ENCODE measurements around the gene SOX8. TPM values are rescaled to one million over a fixed set of nuclear protein-coding genes. Genes with fewer than 3 reads are reported as not detected.

Gene SOX8
- polyA plus RNA-seq, 3 donors = not detected

DNA sequence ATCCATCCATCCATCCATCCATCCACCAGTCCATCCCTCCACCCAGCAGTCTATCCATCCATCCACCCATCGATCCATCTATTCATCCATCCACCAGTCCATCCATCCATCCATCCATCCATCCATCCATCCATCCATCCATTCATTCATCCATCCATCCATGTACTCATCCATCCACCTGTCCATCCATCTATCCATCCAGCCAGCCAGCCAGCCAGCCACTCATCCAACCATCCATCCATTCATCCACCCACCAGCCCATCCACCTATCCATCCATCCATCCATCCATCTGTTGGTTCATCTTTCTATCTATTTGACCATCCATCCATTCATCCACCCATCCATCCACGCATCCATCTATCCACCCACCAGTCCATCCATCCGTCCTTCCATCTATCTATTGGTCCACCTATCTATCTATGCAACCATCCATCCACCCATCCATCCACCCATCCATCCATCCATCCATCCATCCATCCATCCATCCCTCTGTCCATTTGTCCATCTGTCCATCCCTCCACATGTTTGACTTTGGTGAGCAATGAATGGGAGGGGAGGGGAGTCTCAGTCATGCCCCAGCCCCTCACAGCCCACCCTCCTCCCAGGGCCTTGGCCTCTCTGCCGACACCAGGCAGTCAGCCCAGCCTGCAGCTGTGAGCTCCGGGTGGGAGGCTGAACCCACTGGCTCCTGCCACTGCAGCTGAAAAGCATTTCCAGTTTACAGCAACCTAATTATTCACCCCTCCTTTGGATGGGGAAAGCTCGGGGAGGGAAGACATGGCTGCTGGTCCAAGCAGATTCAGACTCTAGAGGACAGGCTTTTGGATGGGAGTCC, 52.9 kb downstream of the SOX8 start:
- no peak for TF ChIP-seq CTCF (IDR thresholded peaks at IDR 0.05)
- Histone ChIP-seq H3K4me3 (replicated peaks in 1 of 3; ENCODE audit: low read depth in 2 of 3, low read length in 3 of 3) (no peak overlapping the region), H3K9ac (ENCODE audit: insufficient read depth, low read length, poor library complexity, severe bottlenecking) (no peak overlapping the region), H3K79me2 (ENCODE audit: insufficient read depth, low read length) (no peaks in the 10 kb centered on the region), H2AFZ (ENCODE audit: insufficient read depth, low read depth, low read length, poor library complexity, severe bottlenecking) (no peak overlapping the region), H3K4me1 (ENCODE audit: control insufficient read depth in 1 of 2, insufficient read depth in 2 of 2, low read length in 2 of 2) (no peaks in the 10 kb centered on the region), H4K20me1 (ENCODE audit: insufficient read depth, low read length) (no peaks in the 10 kb centered on the region), H3K36me3 (replicated peaks in 1 of 2; ENCODE audit: control insufficient read depth in 1 of 2, insufficient read depth in 2 of 2, low read length in 2 of 2) (no peaks in the 10 kb centered on the region), H3K4me2 (replicated peaks; ENCODE audit: extremely low read depth, low read length, poor library complexity, severe bottlenecking) (no peak overlapping the region), H3K27me3 (ENCODE audit: control insufficient read depth in 2 of 2, insufficient read depth in 2 of 2, low read length in 2 of 2) (peaks cover 0 to under 1% of the 10 kb centered on the region in 2 donors), H3K9me3 (replicated peaks in 1 of 2; ENCODE audit: control insufficient read depth in 1 of 2, insufficient read depth in 1 of 2, low read length in 2 of 2) (no peaks in the 10 kb centered on the region), H3K27ac (ENCODE audit: low read depth in 1 of 2, low read length in 2 of 2) (no peak overlapping the region)
- no peak for DNase-seq
- no peak overlapping the region for H3K4me3 Mint-ChIP-seq
- H3K27me3 Mint-ChIP-seq (ENCODE audit: low read depth in 3 of 3) = peaks cover 4 to 9% (median 7%) of the 10 kb centered on the region in 3 donors
- H3K4me1 Mint-ChIP-seq = no peaks in the 10 kb centered on the region
- WGBS (ENCODE audit: insufficient coverage) = 97% methylated on average over 3 of the region's 6 CpGs
- no peaks in the 10 kb centered on the region for H3K36me3 Mint-ChIP-seq
- no peaks in the 10 kb centered on the region for H3K9me3 Mint-ChIP-seq
- H3K27ac Mint-ChIP-seq = no peak overlapping the region
- intact Hi-C loops (cut with micrococcal nuclease) = no loop called here

GRCh38 chr16:1035066-1035415, 53.5 kb downstream of the SOX8 start:
- no peak overlapping the region for H2AFZ ChIP-seq (ENCODE audit: insufficient read depth, low read depth, low read length, poor library complexity, severe bottlenecking)
- H3K27ac ChIP-seq (ENCODE audit: low read depth in 1 of 2, low read length in 2 of 2) = no peak overlapping the region
- no peaks in the 10 kb centered on the region for H3K79me2 ChIP-seq (ENCODE audit: insufficient read depth, low read length)
- no peaks in the 10 kb centered on the region for H3K4me1 Mint-ChIP-seq
- no peak overlapping the region for H3K4me2 ChIP-seq (replicated peaks; ENCODE audit: extremely low read depth, low read length, poor library complexity, severe bottlenecking)
- no peak for TF ChIP-seq CTCF (IDR thresholded peaks at IDR 0.05)
- H3K4me1 ChIP-seq (ENCODE audit: control insufficient read depth in 1 of 2, insufficient read depth in 2 of 2, low read length in 2 of 2) = no peaks in the 10 kb centered on the region
- H3K27me3 ChIP-seq (ENCODE audit: control insufficient read depth in 2 of 2, insufficient read depth in 2 of 2, low read length in 2 of 2) = no peaks in the 10 kb centered on the region
- H3K4me3 Mint-ChIP-seq = no peak overlapping the region
- intact Hi-C loops (cut with micrococcal nuclease) = no loop called here
- no peak for DNase-seq
- H3K9ac ChIP-seq (ENCODE audit: insufficient read depth, low read length, poor library complexity, severe bottlenecking) = no peak overlapping the region
- H4K20me1 ChIP-seq (ENCODE audit: insufficient read depth, low read length) = no peaks in the 10 kb centered on the region
- H3K27me3 Mint-ChIP-seq (ENCODE audit: low read depth in 3 of 3) = peaks cover 3 to 6% (median 3%) of the 10 kb centered on the region in 3 donors
- H3K36me3 Mint-ChIP-seq = no peaks in the 10 kb centered on the region
- no peaks in the 10 kb centered on the region for H3K36me3 ChIP-seq (replicated peaks in 1 of 2; ENCODE audit: control insufficient read depth in 1 of 2, insufficient read depth in 2 of 2, low read length in 2 of 2)
- no peak overlapping the region for H3K4me3 ChIP-seq (replicated peaks in 1 of 3; ENCODE audit: low read depth in 2 of 3, low read length in 3 of 3)
- H3K27ac Mint-ChIP-seq = no peak overlapping the region
- no peaks in the 10 kb centered on the region for H3K9me3 ChIP-seq (replicated peaks in 1 of 2; ENCODE audit: control insufficient read depth in 1 of 2, insufficient read depth in 1 of 2, low read length in 2 of 2)
- 87% methylated on average over 7 of the region's 7 CpGs for WGBS (ENCODE audit: insufficient coverage)
- peaks cover 0 to 3% (median 0%) of the 10 kb centered on the region in 7 donors for H3K9me3 Mint-ChIP-seq
